NB4 (cell line): ENCODE measurements around the gene ARPC3.
"Not testable (repeated sequence)": the region's sequence is repeated elsewhere in the genome, so short reads cannot be mapped to it uniquely, and the experiment has no call there.

Source experiments
- DNase-seq: peaks from one replicate; pipeline ENCODE4 v3.0.0; 2010; ENCODE audit warnings: low read depth
- H3K4me3 ChIP-seq: one replicate; pipeline ENCODE4 v1.5.1; 2011; ENCODE audit warnings: mild to moderate bottlenecking, low read depth, low read length, moderate library complexity
- MYC ChIP-seq: IDR thresholded peaks from 2 replicates; pipeline ENCODE4 v1.6.1; 2011; ENCODE audit warnings: low read depth, low read length
- POLR2A ChIP-seq: IDR thresholded peaks from 2 replicates; pipeline ENCODE4 v1.6.1; 2011; ENCODE audit warnings: mild to moderate bottlenecking; ENCODE audit not compliant: insufficient read length; ENCODE audit errors: extremely low read depth
- TF ChIP-seq, protein P1 (sequence below): IDR thresholded peaks from 2 replicates; pipeline ENCODE4 v1.6.1; 2011; ENCODE audit warnings: low read depth, low read length
- TF ChIP-seq, protein P2 (sequence below): IDR thresholded peaks from one replicate; pipeline ENCODE4 v1.5.1; 2012; ENCODE audit warnings: low read depth, low read length

Gene ARPC3

DNA sequence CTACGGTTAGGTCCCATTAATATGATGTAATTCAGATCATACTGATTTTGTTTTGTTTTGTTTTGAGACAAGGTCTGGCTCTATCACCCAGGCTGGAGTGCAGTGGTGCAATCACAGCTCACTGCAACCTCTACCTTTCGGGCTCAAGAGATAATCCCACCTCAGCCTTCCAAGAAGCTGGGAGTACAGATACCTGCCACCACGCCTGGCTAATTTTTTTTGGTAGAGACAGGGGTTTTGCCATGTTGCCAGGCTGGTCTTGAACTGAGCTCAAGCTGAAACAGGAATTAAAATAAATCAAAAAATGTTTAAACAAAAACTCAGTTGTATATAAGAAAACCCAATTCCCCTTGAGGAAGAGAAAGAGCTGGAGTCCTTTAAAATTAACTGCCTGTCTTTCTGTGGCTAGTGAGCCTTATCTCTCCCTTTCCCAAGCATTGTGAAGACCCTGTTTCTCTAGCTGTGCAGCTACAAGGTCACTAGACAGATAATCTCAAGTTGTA, 28.9 kb downstream of the ARPC3 start:
- no peak for DNase-seq
- H3K4me3 ChIP-seq: no peak overlapping the region
- TF ChIP-seq, protein P1, sequence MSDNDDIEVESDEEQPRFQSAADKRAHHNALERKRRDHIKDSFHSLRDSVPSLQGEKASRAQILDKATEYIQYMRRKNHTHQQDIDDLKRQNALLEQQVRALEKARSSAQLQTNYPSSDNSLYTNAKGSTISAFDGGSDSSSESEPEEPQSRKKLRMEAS: no peak
- TF ChIP-seq, protein P2, sequence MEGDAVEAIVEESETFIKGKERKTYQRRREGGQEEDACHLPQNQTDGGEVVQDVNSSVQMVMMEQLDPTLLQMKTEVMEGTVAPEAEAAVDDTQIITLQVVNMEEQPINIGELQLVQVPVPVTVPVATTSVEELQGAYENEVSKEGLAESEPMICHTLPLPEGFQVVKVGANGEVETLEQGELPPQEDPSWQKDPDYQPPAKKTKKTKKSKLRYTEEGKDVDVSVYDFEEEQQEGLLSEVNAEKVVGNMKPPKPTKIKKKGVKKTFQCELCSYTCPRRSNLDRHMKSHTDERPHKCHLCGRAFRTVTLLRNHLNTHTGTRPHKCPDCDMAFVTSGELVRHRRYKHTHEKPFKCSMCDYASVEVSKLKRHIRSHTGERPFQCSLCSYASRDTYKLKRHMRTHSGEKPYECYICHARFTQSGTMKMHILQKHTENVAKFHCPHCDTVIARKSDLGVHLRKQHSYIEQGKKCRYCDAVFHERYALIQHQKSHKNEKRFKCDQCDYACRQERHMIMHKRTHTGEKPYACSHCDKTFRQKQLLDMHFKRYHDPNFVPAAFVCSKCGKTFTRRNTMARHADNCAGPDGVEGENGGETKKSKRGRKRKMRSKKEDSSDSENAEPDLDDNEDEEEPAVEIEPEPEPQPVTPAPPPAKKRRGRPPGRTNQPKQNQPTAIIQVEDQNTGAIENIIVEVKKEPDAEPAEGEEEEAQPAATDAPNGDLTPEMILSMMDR: no peak

DNA sequence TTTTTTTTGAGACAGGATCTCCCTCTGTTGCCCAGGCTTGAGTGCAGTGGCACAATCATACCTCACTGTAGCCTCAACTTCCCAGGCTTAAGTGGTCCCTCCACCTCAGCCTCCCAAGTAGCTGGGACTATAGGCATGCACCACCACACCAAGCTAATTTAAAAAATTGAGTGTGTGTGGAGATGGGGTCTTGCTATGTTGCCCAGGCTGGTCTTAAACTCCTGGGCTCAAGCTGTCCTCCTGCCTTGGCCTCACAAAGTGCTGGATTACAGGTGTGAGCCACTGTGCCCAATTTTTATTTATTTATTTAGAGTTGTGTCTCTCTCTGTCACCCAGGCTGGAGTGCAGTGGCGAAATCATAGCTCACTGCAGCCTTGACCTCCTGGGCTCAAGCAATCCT, 29.5 kb downstream of the ARPC3 start:
- not testable (repeated sequence) for H3K4me3 ChIP-seq, DNase-seq

DNA sequence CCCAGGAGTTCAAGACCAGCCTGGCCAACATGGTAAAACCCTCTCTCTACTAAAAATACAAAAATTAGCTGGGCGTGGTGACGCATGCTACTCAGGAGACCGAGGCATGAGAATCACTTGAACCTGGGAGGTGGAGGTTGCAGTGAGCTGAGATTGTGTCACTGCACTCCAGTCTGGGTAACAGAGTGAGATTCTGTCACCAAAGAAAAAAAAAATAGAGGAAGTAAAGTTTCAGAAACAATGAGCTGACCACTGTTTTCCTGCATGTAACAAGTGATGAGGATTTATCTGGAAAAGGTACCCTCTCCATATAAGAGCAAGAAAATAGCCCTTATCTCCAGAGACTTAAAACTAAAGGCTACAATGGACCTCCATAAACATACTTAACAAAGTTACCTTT, 33.0 kb downstream of the ARPC3 start:
- not testable (repeated sequence) for H3K4me3 ChIP-seq
- peak; percentile 53 for DNase-seq

DNA sequence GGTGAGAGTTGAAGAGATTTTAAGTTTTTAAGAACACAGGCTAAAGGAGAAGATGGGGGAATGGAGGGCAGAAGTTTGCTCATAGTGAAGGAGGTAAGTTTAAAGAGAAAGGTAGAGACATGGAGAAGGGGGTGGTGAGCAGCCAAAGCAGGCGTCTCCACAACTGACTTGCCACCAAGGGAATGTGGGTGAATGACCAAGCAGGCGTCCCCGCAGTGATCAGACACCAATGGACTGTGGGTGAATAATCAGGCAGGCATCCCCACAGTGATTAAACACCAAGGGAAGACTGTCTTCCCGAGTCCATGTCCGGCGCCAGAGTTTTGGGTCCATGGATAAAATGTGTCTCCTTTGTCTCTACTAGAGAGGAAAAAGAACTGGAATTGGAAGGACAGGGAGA, 40.1 kb downstream of the ARPC3 start:
- not testable (repeated sequence) for DNase-seq

DNA sequence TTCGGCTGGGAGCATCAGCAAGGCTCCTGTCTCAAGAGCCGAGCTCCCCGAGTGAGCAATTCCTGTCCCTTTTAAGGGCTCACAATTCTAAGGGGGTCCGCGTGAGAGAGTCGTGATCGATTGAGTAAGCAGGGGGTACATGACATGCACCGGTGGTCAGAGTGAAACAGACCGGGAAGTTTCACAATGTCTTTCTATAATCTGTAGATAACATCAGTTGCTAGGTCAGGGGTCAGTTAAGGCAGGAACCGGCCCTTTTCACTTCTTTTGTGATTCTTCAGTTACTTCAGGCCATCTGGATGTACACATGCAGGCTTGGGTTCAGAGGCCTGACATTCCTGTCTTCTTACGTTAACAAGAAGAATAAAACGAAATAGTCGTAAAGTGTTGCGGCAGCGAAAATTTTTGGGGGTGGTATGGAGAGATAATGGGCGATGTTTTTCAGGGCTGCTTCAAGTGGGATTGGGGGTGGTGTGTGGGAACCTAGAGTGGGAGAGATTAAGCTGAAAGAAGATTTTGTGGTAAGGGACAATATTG, 44.9 kb downstream of the ARPC3 start:
- DNase-seq: peak; percentile 81
- H3K4me3 ChIP-seq: not testable (repeated sequence)

More for the DNA sequence above, 40.1 kb downstream of the ARPC3 start:
- not testable (repeated sequence) for H3K4me3 ChIP-seq

DNA sequence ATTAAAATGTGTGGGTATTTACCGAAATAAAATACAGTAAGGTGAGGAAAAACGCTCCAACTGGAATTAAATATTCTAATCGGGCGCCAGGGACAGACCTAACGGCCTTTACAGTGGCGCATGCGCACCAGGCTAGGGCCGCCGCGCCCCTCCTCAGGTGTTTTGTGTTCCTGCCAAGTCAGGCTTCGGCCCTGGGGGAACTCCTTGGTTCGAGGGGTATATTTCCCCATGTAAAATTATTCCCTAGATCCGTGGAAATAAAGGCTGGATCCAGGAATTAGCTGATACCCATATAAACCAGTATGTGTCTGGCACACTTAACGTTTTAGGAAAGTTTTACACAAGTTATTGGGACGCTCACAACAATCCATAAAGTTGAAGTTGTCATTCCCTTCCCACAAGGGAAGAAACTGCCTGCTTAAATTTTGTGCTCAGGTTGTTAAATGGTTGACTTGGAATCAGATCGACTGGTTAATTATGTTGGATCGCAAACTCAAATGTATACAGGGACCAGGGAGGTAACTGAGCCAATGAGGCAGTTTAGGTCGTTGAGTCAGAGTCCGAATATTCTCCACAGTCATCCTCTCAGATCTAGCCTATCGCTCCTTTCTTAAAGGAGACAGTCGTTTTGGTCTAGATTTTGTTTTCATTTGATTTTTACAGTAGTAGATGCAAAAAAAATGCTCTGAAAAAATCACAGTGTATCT, 46.0 kb downstream of the ARPC3 start:
- TF ChIP-seq POLR2A (peak; percentile 31), MYC (no peak)
- TF ChIP-seq, protein P1: no peak; the same call in 1 of the 2 replicates
- TF ChIP-seq, protein P2: no peak
- H3K4me3 ChIP-seq: peak overlapping the region; percentile 94
- peak; percentile 88 for DNase-seq

DNA sequence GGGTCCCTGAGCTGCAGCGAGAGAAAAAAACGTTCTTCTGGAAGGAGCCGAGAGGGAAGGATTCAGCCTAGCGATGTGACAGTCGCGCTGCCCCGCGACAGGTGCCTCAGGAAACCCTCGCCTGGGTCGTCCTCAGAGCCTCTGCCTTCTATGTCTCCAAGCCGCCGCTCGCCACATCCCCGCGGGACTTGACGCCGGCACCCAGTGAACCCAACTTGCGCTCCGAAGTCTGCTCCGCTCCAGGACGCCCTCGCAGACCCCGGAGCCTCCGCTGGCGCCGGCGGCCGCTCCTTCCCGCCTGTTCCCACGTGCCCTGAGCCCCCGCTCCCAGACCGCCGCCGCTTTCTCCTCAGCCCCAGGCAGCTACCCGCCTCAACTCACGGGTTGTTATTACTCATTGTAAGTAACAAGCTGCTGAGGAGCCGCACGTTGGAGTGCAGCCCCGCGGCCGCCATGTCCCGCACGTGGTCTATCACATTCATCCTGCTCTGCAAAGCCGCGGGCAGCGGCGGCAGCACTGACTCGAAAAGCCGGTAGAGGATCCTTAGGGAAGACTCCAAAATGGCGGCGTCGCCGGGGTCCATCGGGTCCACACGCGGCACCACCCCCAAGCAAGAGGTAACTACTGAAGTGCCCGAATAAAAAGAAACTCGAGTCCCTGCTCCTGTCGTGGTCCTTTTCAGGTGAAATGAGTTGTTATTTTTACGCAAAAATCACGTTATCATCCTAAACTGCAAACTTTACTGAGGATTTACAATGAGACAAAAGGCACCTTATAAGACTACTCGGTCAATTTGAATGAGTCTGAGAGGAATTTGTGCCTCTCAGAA, 46.8 kb downstream of the ARPC3 start, which contains the start of gene ANAPC7:
Gene ANAPC7, minus strand, starts transcription at position 563 of the 830 bp plus-strand sequence. Its CDS starts 81 bp downstream, at position 482.
- TF ChIP-seq, protein P2: peak; percentile 7
- TF ChIP-seq, protein P1: peak; percentile 96
- TF ChIP-seq MYC (peak; percentile 97), POLR2A (peak; percentile 77)
- peak; percentile 96 for DNase-seq
- H3K4me3 ChIP-seq: peak within 1 kb of the TSS; percentile 94
